Measurements from ENCODE around the gene GZMM.

GZMM gene

DNA sequence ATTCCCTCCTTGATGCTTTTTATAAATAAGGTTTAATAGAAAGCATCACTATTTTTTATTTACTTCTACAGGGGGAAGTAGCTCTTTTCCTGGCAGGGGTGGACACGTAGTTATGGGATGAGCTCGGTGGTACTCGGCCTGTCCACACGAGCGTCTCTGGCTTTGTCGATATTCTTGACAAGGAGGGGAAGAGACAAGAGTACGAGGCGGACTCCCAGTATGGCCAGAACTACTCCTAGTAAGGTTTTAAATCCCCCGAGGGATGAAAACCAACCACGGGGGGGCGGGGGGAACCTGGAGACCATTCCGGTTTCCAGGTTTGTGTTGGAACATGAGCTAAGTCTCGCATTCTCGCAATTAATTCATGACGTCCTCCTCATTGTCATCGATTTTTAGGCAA lies 23.0 kb downstream of the GZMM start:
- DNase-seq (ENCODE audit: low read depth), result no peak

DNA sequence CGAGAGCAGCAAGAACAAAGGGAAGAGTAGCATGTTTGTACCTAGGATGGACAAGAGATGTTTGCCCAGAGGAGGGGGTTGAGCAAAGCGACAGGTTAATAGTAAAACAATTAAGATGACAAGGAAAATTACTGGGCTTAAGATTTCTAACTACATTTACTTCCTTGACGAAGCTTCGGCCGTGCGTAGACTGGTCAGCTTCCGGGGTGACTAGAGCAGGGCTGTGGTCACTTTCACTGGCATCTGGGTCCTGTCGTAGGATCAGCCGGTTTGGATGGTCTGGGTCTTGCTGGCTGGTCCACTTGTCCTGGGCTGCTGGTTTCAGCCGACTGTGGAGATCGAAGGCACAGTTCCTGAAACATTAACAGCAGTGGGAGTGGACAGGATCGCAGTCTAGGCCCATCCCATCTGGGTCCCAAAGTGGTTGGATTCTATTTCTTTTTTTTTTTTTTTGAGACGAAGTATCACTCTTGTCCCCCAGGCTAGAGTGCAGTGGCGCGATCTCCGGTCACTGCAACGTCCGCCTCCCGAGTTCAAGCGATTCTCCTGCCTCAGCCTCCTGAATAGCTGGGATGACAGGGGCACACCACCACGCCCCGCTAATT lies 23.5 kb downstream of the GZMM start:
- DNase-seq (ENCODE audit: low read depth), result no peak

DNA sequence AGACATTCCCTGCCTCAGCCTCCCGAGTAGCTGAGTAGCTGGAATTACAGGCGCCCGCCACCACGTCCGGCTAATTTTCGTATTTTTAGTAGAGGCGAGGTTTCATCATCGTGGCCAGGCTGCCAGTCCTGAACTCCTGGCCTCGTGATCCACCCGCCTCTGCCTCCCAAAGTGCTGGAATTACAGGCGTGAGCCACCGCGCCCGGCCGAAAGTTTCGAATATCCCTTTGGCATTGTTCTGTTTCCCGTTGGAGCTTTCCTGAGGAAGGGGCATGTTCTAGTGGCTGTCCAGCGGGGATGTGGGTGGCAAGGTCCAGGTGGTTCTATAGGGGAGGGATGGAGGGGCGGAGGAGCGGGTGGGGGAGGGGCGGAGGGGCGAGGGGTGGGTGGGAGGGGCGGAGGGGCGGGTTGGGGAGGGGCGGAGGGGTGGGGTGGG lies 26.4 kb downstream of the GZMM start:
- no peak for DNase-seq (ENCODE audit: low read depth)

DNA sequence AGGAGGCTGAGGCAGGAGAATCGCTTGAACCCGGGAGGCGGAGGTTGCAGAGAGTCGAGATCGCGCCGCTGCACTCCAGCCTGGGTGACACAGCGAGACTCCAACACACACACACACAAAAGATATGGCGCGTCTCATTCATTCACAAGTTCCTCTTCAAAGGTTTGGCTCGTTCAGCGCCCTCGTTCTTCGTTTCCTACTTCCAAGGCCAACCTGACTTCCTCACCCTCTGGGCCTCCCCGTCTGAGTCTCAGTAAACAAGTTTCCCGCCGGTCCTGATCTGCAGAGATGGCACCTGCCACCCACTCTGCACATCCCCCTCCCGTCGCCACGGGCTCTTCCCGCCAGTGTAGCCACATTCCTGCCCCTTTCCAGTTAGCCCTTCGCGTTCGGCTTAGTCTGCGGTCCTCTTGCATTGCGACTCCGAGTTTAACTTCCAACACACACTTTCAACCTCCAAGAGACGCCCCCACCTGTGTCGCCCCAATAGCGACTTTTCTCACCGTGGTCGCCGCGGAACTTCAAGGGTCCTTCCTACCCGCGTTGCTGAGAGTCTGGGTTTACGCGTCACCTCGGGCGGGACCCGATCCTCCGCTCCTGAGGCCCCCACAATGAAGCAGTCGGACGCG lies 27.2 kb downstream of the GZMM start:
- DNase-seq (ENCODE audit: low read depth), result no peak

DNA sequence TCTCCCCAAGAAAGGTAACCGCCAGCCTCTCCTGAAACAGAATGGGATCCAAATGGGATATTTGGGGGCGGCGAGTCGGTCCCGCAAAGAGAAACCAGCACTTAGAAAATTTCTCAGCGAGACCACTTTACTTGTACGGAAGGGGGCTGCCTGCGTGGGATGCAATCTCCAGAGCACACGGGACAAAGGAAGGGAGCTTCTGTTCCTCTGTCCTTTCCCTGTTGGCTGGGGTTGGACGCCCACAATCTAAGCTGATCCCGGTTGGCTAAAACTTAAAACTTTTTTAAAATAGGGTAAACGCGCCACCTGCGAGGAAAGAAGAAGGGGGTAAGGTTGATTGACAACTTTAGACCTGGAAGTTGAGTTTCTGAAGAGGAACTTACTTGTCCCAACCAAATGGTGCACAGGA lies 27.7 kb downstream of the GZMM start:
- no peak for DNase-seq (ENCODE audit: low read depth)

DNA sequence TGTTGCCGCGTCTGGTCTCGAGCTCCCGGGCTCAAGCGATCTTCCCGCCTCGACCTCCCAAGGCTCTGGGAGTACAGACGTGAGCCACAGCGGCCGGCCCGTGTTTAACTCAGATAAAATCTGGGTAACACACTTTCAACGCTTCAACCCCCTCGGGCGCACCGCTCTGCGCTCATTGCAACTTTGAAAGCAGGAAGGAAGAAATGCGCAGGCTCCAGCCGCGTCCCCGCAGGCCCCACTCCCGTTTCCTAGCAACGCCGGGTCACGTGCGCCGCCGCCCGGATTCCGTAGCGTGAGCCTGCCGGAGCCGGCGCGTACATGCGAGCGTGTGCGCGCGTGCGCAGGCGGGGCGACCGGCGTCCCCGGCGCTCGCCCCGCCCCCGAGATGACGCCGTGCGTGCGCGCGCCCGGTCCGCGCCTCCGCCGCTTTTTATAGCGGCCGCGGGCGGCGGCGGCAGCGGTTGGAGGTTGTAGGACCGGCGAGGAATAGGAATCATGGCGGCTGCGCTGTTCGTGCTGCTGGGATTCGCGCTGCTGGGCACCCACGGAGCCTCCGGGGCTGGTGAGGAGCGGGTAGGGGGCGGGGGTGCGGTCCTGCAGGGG lies 28.4 kb downstream of the GZMM start, which contains the start of gene BSG:
Gene BSG, plus strand, starts transcription at position 457 of the 603 bp plus-strand sequence. Its CDS starts 39 bp downstream, at position 496.
- peak; percentile 76 for DNase-seq (ENCODE audit: low read depth)

DNA sequence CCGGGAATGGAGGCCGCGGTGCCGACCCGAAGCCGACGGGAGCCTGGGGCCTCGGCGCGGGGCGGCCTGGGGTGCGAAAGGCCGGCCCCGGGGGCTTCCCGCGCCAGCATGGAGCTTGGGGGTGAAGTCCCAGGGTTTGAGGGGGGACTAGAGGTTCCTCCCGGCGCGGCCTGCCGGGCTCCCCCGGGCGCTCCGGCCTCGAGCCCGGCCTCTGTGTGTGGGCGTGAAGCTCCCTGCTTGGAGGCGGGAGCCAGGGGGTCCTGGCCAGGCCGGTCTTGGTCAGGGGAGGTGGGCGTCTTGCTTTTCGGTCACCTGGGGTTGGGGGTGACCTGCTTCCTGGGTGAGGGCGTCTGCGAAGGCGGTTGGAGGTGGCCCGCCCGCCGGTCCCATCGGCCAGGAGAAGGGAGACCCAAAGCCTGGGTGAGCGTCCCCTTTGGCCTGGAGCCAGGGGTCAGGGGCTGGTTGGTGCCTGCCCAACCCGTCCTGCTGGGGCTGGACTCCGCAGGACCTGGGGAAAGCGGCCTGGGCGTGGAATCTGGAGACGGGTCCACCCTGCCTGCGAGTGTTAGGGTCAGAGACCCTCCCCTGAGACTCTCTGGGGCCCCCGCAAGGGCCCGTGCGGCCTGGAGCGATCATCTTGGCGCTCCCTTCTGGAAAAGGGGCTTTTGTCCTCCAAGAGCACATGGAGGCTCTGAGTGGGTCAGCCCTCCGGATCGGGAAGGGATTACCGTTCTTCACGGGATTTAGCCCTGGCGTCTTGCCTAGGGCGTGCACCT lies 29.1 kb downstream of the GZMM start:
- no peak for DNase-seq (ENCODE audit: low read depth)

DNA sequence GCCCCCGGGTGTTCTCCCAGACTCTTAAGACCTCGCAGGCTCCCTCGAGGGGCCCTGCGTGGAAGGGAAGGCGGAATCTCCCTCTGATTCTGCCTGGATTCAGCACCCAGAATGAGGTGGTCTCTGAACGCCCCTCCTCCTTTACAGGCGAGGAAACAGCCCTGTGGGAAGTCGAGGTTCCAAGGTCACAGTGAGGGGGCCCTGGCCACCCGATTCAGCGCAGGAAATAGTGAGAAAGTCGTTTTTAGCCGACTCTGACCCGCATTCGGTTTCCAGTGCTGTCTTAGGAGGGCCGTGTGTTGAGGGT lies 29.6 kb downstream of the GZMM start:
- no peak for DNase-seq (ENCODE audit: low read depth)

DNA sequence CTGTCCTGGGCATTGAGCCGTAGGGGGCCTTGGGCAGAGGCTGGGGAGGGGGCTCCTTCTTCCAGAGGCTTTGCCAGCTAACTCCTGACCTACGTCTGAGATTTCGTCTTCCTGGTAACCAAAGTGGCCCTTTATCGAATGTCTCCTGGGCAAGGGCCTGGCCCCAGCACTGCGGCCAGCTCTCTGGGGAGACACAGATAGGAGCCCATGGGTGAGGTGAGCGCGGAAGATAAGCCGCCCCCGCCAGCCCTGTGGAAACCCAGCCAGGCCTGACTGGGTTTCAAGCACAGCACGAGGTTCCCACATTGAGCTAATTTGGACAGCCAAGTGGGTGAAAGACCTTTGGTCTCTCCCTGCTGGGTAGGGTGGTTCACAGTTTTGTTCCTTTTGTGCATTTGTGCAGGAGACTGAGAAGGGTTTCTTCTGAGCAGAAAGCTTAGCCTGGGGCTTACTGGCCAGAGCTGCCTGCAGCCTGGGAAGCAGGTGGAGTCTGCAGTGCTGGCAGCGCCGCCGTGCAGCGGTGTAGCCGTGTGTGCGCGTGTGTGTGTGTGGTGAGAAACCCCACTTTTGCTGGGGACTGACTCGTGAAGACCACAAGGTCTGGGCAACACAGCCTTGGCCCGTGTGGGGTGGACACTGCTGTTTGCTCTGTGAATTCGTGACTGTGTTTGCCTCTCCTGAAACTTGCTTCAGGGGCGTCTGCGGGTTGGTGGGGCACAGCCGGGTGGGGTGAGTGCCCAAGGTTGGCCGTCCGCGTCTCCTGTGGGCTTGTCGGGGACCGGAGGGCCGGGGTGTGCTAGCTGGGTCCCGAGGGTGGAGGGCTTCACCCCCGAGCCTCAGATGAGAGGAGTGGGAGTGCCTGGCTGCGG lies 31.0 kb downstream of the GZMM start:
- no peak for DNase-seq (ENCODE audit: low read depth)

DNA sequence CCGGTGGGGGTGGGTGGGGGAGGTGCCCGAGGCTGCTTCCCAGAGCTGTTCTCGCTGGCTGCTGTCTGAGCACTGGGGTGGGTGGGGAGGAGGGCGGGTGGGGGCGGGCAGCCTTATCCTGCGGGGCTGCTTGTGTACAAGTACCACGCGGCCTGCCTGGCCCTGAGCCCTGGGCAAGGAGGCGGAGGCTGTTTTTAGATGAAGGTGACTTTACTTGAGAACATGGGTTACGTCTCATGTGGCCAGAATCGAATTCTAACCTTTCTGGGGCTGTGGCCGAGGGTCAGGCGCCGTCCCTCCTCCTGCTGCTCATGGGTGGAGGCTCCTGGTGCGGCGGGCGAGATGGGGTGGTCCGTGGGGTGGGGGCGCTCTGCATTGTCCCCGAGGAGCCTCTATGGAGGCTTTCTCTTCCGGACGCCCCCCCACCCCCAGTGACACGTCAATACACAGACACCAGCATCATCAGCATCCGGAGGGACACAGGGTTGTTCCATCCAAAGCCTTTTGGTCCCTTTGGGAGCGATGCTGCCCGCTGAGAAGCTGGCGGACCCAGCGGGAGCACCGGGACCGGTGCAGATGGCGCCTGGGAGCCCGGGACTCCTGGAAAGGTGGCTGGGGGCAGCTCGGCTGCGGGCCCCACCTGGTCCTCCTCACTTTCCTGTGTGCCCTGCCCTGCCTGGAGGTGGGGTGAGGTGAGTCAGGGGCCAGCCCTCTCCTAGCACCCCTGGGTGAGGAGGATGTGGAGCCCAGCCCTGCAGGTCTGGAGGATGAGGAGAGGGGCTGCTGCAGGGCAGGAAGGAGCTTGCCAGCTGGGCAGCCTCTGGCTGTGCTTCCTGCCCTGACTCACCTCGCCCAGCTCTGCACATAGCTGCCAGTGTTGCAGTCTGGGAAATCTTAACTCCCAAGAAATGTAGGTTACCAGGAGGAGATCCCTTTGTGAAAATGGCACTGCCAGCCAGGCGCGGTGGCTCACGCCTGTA lies 32.0 kb downstream of the GZMM start:
- DNase-seq (ENCODE audit: low read depth), result no peak

DNA sequence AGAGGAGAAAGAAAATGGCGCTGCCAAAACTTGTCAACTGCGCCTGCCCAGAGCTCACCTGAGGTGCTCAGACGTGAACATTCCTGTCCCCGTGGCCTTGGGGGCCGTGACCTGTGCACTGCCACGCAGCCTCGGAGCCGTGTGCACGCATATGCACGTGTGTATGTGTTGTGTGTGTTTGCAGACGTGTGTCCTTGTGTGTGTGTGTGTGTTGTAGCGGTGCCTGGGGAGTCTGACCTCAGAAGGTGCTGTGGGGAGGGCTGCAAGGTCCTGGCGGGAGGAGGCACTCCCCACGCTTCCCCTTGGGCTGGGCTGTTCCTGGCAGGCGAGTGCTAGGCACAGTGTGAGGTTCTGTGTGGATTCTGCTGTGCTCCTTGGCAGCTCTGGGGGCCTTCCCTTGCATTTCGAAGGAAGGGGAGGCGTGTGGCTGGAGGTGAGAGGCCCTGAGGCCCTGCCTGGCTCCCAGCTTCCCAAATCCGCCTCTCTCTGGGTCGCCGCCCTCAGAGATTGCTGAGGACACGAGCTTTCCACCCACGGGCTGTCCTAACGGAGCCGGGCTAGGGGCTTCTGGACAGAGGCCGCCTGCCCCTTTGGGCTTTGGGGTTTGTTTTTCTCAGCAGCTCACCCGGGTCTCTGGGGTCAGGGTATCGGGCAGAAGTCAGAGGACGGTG lies 33.0 kb downstream of the GZMM start:
- no peak for DNase-seq (ENCODE audit: low read depth)

DNA sequence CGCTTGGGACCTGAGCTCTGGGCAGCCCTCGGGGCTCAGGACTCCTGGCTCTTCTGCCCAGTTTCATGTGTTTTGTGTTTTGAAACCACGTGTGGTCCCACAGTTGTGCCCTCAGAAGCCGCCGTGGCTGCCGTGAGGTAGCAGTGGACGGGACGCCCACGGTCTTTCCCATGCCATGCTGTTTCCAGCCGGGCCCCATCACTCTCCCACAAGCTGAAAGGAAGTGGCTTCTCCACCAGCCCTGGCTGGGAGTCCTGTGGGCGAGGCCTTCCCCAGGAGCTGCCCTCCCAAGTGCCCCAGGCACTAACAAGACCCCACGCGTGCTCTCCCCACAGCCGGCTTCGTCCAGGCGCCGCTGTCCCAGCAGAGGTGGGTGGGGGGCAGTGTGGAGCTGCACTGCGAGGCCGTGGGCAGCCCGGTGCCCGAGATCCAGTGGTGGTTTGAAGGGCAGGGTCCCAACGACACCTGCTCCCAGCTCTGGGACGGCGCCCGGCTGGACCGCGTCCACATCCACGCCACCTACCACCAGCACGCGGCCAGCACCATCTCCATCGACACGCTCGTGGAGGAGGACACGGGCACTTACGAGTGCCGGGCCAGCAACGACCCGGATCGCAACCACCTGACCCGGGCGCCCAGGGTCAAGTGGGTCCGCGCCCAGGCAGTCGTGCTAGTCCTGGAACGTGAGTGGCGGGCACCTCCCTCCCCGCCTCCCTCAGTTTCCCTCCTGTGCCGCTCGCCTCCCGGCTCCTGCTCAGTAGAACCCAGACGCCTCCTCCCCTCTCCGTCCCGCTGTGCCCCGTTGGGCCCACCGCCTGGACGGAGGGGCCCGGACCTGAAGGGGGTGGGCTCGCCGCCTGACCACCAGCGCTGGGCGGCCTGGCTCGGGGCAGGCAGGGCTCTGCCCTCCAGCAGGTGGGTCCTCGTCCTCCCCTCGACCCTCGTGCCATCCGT lies 33.9 kb downstream of the GZMM start:
- no peak for DNase-seq (ENCODE audit: low read depth)

DNA sequence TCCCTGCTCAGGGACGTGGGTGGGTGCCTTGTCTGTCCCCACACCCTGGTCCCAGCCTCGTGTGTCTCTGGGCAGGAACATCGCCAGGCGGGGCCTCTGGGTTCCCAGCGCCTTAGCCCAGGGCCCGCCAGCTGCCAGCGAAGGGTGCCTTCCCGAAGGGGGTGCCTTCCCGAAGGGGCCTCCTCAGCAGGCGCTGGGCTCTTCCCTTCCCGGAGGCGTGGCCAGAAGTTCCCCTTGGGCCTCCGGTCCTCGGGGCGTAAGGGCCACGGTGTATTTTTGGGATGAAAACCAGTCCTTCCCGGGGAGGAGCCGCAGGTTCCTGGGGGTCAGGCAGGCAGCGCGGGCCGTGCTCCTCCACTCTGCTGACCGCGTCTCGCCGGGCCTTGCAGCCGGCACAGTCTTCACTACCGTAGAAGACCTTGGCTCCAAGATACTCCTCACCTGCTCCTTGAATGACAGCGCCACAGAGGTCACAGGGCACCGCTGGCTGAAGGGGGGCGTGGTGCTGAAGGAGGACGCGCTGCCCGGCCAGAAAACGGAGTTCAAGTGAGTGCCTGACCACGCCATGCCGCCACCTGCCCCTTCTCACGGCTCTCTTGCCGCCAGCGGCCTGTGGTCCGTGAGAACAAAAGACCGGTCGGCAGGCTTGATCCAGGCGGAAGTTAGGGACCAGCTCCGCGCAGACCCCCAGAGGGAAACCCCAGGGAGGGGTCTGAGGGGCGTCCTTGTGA lies 35.4 kb downstream of the GZMM start:
- no peak for DNase-seq (ENCODE audit: low read depth)

DNA sequence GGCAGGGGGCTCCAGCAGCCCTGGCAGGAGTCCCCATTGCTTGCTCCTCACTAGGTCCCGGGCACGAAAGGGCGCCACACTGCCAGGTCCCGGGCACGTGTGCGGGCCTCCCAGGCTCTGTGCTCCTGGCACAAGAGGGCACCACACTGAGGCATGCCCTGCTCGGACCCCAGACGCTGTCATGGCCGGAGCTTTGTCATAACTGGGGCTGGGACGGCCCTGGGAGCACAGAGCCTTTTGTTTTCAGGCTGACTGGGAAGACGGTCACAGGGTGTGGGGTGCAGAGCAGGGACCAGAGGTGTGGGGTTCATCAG lies 35.9 kb downstream of the GZMM start:
- DNase-seq (ENCODE audit: low read depth), result no peak

DNA sequence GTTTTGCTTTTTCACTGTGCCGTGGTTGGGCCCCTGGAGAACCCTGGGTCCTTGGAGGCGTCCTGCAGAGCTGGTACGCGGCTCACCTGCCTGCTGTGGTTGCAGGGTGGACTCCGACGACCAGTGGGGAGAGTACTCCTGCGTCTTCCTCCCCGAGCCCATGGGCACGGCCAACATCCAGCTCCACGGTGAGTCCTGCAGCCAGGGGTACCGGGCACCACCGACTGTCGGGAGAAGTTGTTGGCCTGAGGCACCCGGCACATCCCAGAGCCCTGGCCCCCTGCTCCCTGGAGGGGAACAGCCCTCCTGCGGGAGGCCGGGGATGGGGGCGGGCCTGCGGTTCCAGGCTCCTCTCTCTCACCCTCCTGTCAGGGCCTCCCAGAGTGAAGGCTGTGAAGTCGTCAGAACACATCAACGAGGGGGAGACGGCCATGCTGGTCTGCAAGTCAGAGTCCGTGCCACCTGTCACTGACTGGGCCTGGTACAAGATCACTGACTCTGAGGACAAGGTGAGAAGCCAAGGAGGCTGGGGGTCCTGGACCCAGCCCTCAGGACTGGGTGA lies 36.5 kb downstream of the GZMM start:
- no peak for DNase-seq (ENCODE audit: low read depth)

DNA sequence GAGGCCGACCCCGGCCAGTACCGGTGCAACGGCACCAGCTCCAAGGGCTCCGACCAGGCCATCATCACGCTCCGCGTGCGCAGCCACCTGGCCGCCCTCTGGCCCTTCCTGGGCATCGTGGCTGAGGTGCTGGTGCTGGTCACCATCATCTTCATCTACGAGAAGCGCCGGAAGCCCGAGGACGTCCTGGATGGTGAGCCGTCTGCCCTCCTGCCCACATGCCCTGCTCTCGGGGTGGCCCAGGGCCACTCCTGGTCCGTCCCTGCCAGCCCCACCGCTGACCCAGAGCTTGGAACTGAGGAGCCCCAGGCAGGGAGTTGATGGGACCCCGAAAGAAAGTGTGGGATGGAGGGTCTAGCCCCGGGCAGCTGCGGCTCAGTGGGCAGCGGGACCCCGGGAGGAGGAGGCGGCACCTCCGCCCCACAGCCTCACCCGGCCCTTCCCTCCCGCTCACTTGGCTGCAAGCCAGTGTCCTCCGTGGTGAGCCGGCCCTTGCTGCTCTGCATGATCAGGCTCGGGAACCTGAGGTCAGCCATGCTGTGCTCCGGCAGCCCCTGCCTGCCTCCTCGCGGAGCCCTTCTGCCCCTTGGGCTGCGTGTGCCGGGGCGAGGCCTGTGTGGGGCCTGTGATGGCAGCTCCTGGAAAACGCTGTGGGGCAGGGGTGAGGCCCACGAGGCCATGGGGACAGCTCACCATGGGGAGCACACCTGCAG lies 37.7 kb downstream of the GZMM start:
- no peak for DNase-seq (ENCODE audit: low read depth)

DNA sequence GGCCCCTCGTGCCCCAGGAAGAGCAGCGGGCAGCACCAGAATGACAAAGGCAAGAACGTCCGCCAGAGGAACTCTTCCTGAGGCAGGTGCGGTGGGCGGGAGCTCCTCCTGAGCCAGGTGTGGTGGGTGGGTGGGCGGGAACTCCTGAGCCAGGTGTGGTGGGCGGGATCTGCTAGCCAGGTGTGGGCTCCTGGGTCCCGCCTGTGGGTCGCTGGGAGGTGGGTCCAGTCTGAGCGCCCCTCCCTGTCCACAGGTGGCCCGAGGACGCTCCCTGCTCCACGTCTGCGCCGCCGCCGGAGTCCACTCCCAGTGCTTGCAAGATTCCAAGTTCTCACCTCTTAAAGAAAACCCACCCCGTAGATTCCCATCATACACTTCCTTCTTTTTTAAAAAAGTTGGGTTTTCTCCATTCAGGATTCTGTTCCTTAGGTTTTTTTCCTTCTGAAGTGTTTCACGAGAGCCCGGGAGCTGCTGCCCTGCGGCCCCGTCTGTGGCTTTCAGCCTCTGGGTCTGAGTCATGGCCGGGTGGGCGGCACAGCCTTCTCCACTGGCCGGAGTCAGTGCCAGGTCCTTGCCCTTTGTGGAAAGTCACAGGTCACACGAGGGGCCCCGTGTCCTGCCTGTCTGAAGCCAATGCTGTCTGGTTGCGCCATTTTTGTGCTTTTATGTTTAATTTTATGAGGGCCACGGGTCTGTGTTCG lies 38.8 kb downstream of the GZMM start:
- DNase-seq (ENCODE audit: low read depth), result no peak
